ENCODE measurements around the gene ZC3H4. TPM values are rescaled to one million over a fixed set of nuclear protein-coding genes. Genes with fewer than 3 reads are reported as not detected.

Gene ZC3H4
- total RNA-seq, 1 experiment from 2014 or later: 51.9 TPM

DNA sequence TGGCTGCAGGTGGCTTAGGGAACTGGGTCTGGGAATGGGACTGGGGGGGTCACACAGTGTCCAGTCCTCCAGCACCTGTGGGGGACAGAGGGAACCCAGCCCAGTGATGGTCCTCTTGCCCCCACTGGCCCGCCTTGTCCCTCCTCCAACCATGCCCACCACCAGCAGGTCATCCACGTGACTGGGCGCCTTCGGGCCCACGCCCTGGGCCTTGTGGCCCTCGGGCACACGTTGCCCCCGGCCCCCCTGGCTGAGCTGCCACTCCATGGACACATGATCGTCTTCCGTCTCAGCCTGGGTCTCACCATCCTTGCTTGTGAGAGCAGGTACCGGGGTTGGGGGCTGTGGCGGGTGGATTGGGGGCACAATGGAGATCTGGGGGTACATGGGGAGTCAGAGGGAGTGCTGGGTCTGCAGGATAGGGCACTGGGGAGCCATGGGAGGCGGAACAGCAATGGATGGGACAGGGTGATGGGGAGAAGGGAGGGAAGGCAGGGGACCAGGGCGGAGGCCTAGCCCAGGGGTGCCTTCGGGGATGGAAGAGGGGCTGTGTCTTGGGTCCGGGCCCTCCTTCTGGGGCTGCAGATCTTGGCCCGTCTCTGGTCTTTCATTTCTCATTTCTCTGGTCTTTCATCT is 74.2 kb downstream of the ZC3H4 start:
- Histone ChIP-seq H3K4me3 (no peak overlapping the region), H3K79me2 (ENCODE audit: low read depth) (no peaks in the 10 kb centered on the region), H3K27ac (no peak overlapping the region), H2AFZ (no peak overlapping the region), H3K4me2 (no peak overlapping the region), H4K20me1 (ENCODE audit: insufficient read depth) (no peaks in the 10 kb centered on the region), H3F3A (ENCODE audit: insufficient read depth, low read depth) (peaks cover 24% of the 10 kb centered on the region), H3K36me3 (ENCODE audit: low read depth) (no peaks in the 10 kb centered on the region), H3K27me3 (ENCODE audit: insufficient read depth, low read depth) (no peaks in the 10 kb centered on the region), H3K9me3 (ENCODE audit: insufficient read depth, low read depth) (no peaks in the 10 kb centered on the region), H3K4me1 (replicated peaks; ENCODE audit: insufficient read depth) (peaks cover 18% of the 10 kb centered on the region), H3K9me2 (ENCODE audit: insufficient read depth) (no peaks in the 10 kb centered on the region)
- DNase-seq: no peak
- ChIA-PET CTCF (no interaction called here), POLR2A (ENCODE audit: unreplicated experiment) (interaction anchor here (0.6 kb wide), 1 partner anchor 666 kb away, joined by 3 read pairs; no protein-coding TSS in a partner anchor)
- intact Hi-C loops (cut with micrococcal nuclease; ENCODE audit: unreplicated experiment): loop anchor here (10.0 kb wide), 1 partner anchor 285 kb away; no protein-coding TSS in a partner anchor
- no peak for TF ChIP-seq EZH2 (IDR thresholded peaks at IDR 0.05; ENCODE audit: low read depth)
- TF ChIP-seq, protein P1, sequence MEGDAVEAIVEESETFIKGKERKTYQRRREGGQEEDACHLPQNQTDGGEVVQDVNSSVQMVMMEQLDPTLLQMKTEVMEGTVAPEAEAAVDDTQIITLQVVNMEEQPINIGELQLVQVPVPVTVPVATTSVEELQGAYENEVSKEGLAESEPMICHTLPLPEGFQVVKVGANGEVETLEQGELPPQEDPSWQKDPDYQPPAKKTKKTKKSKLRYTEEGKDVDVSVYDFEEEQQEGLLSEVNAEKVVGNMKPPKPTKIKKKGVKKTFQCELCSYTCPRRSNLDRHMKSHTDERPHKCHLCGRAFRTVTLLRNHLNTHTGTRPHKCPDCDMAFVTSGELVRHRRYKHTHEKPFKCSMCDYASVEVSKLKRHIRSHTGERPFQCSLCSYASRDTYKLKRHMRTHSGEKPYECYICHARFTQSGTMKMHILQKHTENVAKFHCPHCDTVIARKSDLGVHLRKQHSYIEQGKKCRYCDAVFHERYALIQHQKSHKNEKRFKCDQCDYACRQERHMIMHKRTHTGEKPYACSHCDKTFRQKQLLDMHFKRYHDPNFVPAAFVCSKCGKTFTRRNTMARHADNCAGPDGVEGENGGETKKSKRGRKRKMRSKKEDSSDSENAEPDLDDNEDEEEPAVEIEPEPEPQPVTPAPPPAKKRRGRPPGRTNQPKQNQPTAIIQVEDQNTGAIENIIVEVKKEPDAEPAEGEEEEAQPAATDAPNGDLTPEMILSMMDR (conservative IDR thresholded peaks at IDR 0.05): no peak
- no TSS peak for BruUV-seq (replicated peaks)

DNA sequence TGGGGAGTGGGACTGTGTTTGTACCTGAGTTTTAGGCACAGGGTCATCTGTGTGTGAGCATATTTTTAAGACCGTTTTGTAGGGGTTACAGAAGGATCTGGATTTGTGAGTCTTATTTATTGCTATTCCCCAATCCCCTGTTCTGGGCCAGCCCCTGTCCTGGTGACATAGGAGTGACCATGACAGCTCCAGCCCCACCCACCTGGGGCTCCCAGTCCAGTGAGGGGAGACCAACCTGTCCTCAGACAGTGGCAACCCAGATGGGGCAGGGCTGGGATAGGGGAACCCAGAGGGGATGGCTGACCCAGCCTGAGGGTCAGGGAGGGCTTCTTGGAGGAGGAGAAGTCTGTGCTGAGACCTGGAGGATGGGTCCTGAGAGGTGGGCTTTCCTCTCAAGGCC is 75.8 kb downstream of the ZC3H4 start:
- intact Hi-C loops (cut with micrococcal nuclease; ENCODE audit: unreplicated experiment): loop anchor here (10.0 kb wide), 1 partner anchor 283 kb away; no protein-coding TSS in a partner anchor
- Histone ChIP-seq H3K27me3 (ENCODE audit: insufficient read depth, low read depth) (no peaks in the 10 kb centered on the region), H3K79me2 (ENCODE audit: low read depth) (no peaks in the 10 kb centered on the region), H3K4me1 (replicated peaks; ENCODE audit: insufficient read depth) (peaks cover 19% of the 10 kb centered on the region), H3K9me2 (ENCODE audit: insufficient read depth) (no peaks in the 10 kb centered on the region), H4K20me1 (ENCODE audit: insufficient read depth) (no peaks in the 10 kb centered on the region), H2AFZ (no peak overlapping the region), H3K36me3 (ENCODE audit: low read depth) (no peaks in the 10 kb centered on the region), H3K4me3 (no peak overlapping the region), H3F3A (ENCODE audit: insufficient read depth, low read depth) (peaks cover 27% of the 10 kb centered on the region), H3K27ac (no peak overlapping the region), H3K4me2 (no peak overlapping the region), H3K9me3 (ENCODE audit: insufficient read depth, low read depth) (no peaks in the 10 kb centered on the region)
- no peak for TF ChIP-seq EZH2 (IDR thresholded peaks at IDR 0.05; ENCODE audit: low read depth)
- TF ChIP-seq, protein P1 (conservative IDR thresholded peaks at IDR 0.05): no peak
- DNase-seq: no peak
- ChIA-PET CTCF (interaction anchor here (0.6 kb wide), 1 partner anchor 30 kb away, joined by 7 read pairs; no protein-coding TSS in a partner anchor), POLR2A (ENCODE audit: unreplicated experiment) (interaction anchor here (0.7 kb wide), 1 partner anchor 252 kb away, joined by 4 read pairs; no protein-coding TSS in a partner anchor)
- BruUV-seq (replicated peaks): no TSS peak

DNA sequence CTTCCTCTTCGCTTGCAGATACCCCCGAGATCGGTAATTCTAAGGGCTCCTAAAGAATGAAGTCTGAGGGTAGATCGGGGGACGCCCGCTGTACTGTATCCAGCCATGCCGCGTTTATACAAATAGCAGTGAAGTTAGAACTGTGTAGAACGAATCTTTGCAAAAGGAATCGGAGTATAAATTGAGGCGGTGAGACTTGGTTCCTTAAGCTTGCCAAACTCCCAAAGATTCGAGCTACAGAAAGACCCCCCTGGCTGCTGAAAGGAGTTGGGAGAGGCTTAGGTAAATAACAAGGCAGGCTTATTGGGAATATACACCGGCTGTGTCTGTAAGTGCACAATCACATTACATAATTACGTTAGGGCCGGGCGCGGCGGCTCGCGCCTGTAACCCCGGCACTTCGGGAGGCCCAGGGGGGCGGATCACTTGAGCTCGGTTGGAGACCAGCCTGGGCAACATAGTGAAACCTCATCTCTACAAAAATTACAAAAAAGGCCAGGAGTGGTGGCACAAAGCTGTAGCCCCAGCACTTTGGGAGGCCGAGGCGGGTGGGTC is 77.4 kb downstream of the ZC3H4 start:
- ChIA-PET CTCF (interaction anchor here (0.5 to 1.0 kb wide), 8 partner anchors 12 to 409 kb away, joined by 3 to 20 read pairs (median 4); no protein-coding TSS in a partner anchor), POLR2A (ENCODE audit: unreplicated experiment) (interaction anchor here (0.6 to 0.8 kb wide), 2 partner anchors 13 to 96 kb away, joined by 6 to 39 read pairs; no protein-coding TSS in a partner anchor)
- Histone ChIP-seq H3K27ac (peak overlapping the region; percentile 72), H3K36me3 (ENCODE audit: low read depth) (no peaks in the 10 kb centered on the region), H2AFZ (peak overlapping the region; percentile 80), H3K4me3 (peak overlapping the region; percentile 54), H3K4me1 (replicated peaks; ENCODE audit: insufficient read depth) (peaks cover 19% of the 10 kb centered on the region), H3K79me2 (ENCODE audit: low read depth) (no peaks in the 10 kb centered on the region), H4K20me1 (ENCODE audit: insufficient read depth) (no peaks in the 10 kb centered on the region), H3K27me3 (ENCODE audit: insufficient read depth, low read depth) (no peaks in the 10 kb centered on the region), H3K9me3 (ENCODE audit: insufficient read depth, low read depth) (no peaks in the 10 kb centered on the region), H3F3A (ENCODE audit: insufficient read depth, low read depth) (peaks cover 32% of the 10 kb centered on the region), H3K4me2 (peak overlapping the region; percentile 71), H3K9me2 (ENCODE audit: insufficient read depth) (no peaks in the 10 kb centered on the region)
- intact Hi-C loops (cut with micrococcal nuclease; ENCODE audit: unreplicated experiment): loop anchor here (1.0 to 10.0 kb wide), 2 partner anchors 94 to 281 kb away; partner anchors contain the start of gene SAE1
- BruUV-seq (replicated peaks): TSS peak; percentile 82
- no peak for TF ChIP-seq EZH2 (IDR thresholded peaks at IDR 0.05; ENCODE audit: low read depth)
- TF ChIP-seq, protein P1 (conservative IDR thresholded peaks at IDR 0.05): peak; percentile 66
- DNase-seq: no peak

Data from PC-9 (cell line).